ENCODE data around the gene GFRA1.
"Not testable (repeated sequence)": the region's sequence is repeated elsewhere in the genome, so short reads cannot be mapped to it uniquely, and the experiment has no call there.

GFRA1 gene

GRCh38 chr10:116049974-116050304 lies 223.1 kb downstream of the GFRA1 start:
- Mint-ChIP-seq H3K27ac (no peak overlapping the region), H3K9me3 (peaks cover 6% of the 10 kb centered on the region), H3K4me3 (no peak overlapping the region), H3K27me3 (no peaks in the 10 kb centered on the region), H3K4me1 (no peaks in the 10 kb centered on the region), H3K36me3 (no peaks in the 10 kb centered on the region)
- CTCF ChIA-PET = interaction anchor here (0.7 kb wide), 1 partner anchor 89 kb away, joined by 3 read pairs; no protein-coding TSS in a partner anchor
- no peak for DNase-seq

DNA sequence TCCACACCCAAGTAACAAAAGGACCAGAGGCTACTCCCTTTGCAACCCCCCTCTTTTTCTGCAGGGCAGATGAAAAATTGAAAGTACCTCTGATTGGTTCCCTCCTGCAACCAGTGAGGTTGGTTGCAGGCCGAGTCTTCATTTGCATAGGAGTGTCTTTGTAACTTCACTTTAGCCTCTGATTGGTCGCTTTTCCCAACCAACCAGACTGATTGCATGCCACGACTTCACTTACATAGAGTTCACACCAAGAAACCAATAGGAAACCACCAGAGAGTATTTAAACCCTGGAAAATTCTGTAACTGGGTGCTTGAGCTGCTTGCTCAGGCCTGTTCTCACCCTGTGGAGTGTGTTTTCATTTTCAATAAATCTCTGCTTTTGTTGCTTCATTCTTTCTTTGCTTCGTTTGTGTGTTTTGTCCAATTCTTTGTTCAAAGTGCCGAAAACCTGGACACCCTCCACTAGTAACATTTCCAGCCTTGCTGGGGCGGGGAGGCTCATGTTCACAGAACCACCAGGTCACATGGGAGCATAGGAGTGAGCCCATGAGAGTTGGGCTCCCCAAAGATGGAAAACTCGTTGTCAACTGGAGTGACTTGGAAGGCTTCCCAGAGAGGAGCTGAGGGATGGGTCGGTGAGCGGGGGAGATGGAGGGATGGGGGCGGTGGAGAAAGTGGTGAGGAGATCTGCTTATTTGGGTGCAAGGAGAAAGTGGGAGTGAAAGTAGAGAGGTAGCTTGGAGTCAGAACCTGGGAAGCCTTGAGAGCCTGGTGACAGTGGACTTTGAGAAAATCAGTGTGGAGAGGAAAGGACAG lies 223.6 kb downstream of the GFRA1 start:
- H3K27ac Mint-ChIP-seq = no peak overlapping the region
- CTCF ChIA-PET = interaction anchor here (0.7 kb wide), 1 partner anchor 90 kb away, joined by 3 read pairs; no protein-coding TSS in a partner anchor
- DNase-seq = no peak
- peaks cover 6% of the 10 kb centered on the region for H3K9me3 Mint-ChIP-seq
- no peak overlapping the region for H3K4me3 Mint-ChIP-seq
- H3K27me3 Mint-ChIP-seq = no peaks in the 10 kb centered on the region
- H3K36me3 Mint-ChIP-seq = no peaks in the 10 kb centered on the region
- no peaks in the 10 kb centered on the region for H3K4me1 Mint-ChIP-seq

- H3K27me3 Mint-ChIP-seq = no peaks in the 10 kb centered on the region
- CTCF ChIA-PET = no interaction called here
- no peak overlapping the region for H3K4me3 Mint-ChIP-seq
- H3K4me1 Mint-ChIP-seq = no peaks in the 10 kb centered on the region
- H3K36me3 Mint-ChIP-seq = no peaks in the 10 kb centered on the region
- no peak overlapping the region for H3K27ac Mint-ChIP-seq
- H3K9me3 Mint-ChIP-seq = peaks cover 6% of the 10 kb centered on the region
- DNase-seq = no peak
These were observed 227.3 kb downstream of the GFRA1 start for GRCh38 chr10:116045366-116046356.

GRCh38 chr10:116044801-116045248 lies 228.2 kb downstream of the GFRA1 start:
- H3K27me3 Mint-ChIP-seq = no peaks in the 10 kb centered on the region
- no peak for DNase-seq
- H3K4me3 Mint-ChIP-seq = no peak overlapping the region
- peaks cover 6% of the 10 kb centered on the region for H3K9me3 Mint-ChIP-seq
- no peaks in the 10 kb centered on the region for H3K36me3 Mint-ChIP-seq
- CTCF ChIA-PET = no interaction called here
- no peaks in the 10 kb centered on the region for H3K4me1 Mint-ChIP-seq
- H3K27ac Mint-ChIP-seq = no peak overlapping the region

DNA sequence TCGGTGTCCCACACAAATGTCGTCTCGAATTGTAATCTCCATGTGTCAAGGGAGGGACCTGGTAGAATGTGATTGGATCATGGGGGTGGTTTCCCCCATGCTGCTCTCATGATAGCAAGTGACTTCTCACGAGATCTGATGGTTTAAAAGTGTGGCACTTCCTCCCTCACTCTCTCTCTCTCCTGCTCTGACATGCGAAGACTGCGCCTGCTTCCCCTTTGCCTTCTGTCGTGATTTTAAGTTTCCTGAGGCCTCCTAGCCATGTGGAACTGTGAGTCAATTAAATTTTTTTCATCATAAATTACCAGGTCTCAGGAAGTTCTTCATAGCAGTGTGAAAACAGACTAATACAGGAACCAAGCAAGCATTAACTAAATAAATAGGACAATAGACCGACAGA lies 229.1 kb downstream of the GFRA1 start:
- no peaks in the 10 kb centered on the region for H3K9me3 Mint-ChIP-seq
- no peak for DNase-seq

DNA sequence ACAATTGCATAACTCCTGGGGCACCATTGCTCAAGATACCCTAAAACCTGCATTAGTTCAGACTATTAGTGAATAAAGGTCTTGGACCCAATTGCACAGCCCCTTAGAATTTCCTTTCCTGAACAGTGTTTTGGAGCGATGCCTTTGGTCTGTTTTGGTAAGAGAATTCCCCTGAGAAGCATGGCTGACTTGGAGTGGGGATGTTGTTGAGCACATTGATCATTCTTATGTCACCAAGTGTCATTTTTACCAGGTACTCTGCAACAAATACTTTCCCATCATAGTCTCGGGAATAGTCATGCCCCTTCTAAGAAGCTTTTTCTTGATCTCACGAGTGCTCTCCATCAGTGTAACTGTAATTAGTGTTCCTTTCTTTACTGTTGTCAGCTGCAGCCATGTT lies 229.7 kb downstream of the GFRA1 start:
- H3K36me3 Mint-ChIP-seq = no peaks in the 10 kb centered on the region
- no peak overlapping the region for H3K4me3 Mint-ChIP-seq
- CTCF ChIA-PET = no interaction called here
- H3K27me3 Mint-ChIP-seq = no peaks in the 10 kb centered on the region
- no peaks in the 10 kb centered on the region for H3K4me1 Mint-ChIP-seq
- no peak for DNase-seq
- no peaks in the 10 kb centered on the region for H3K9me3 Mint-ChIP-seq
- H3K27ac Mint-ChIP-seq = no peak overlapping the region

More for the DNA sequence above, 229.1 kb downstream of the GFRA1 start:
- Mint-ChIP-seq H3K4me1 (no peaks in the 10 kb centered on the region), H3K27ac (no peak overlapping the region), H3K27me3 (no peaks in the 10 kb centered on the region), H3K4me3 (no peak overlapping the region), H3K36me3 (no peaks in the 10 kb centered on the region)
- CTCF ChIA-PET = no interaction called here

- H3K9me3 Mint-ChIP-seq = peaks cover 2% of the 10 kb centered on the region
- H3K36me3 Mint-ChIP-seq = no peaks in the 10 kb centered on the region
- no peaks in the 10 kb centered on the region for H3K4me1 Mint-ChIP-seq
- H3K27ac Mint-ChIP-seq = no peak overlapping the region
- H3K4me3 Mint-ChIP-seq = no peak overlapping the region
- CTCF ChIA-PET = no interaction called here
- no peaks in the 10 kb centered on the region for H3K27me3 Mint-ChIP-seq
- no peak for DNase-seq
These were observed 231.1 kb downstream of the GFRA1 start for GRCh38 chr10:116041948-116042347.

- no peak for DNase-seq
- CTCF ChIA-PET = no interaction called here
- H3K9me3 Mint-ChIP-seq = peaks cover 4% of the 10 kb centered on the region
- no peaks in the 10 kb centered on the region for H3K27me3 Mint-ChIP-seq
- H3K27ac Mint-ChIP-seq = no peak overlapping the region
- H3K36me3 Mint-ChIP-seq = no peaks in the 10 kb centered on the region
- no peak overlapping the region for H3K4me3 Mint-ChIP-seq
- H3K4me1 Mint-ChIP-seq = no peaks in the 10 kb centered on the region
These were observed 233.4 kb downstream of the GFRA1 start for GRCh38 chr10:116039612-116040011.

- H3K9me3 Mint-ChIP-seq = peaks cover 10% of the 10 kb centered on the region
- no peak overlapping the region for H3K4me3 Mint-ChIP-seq
- no peak overlapping the region for H3K27ac Mint-ChIP-seq
- no peaks in the 10 kb centered on the region for H3K36me3 Mint-ChIP-seq
- DNase-seq = no peak
- H3K27me3 Mint-ChIP-seq = no peaks in the 10 kb centered on the region
- CTCF ChIA-PET = no interaction called here
- H3K4me1 Mint-ChIP-seq = no peaks in the 10 kb centered on the region
These were observed 234.7 kb downstream of the GFRA1 start for GRCh38 chr10:116038259-116038658.

DNA sequence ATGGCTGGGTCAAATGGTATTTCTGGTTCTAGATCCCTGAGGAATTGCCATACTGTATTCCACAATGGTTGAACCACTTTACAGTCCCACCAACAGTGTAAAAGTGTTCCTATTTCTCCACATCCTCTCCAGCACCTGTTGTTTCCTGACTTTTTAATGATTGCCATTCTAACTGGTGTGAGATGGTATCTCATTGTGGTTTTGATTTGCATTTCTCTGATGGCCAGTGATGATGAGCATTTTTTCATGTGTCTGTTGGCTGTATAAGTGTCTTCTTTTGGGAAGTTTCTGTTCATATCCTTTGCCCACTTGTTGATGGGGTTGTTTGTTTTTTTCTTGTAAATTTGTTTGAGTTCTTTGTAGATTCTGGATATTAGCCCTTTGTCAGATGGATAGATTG lies 237.6 kb downstream of the GFRA1 start:
- H3K4me1 Mint-ChIP-seq, DNase-seq, H3K27ac Mint-ChIP-seq, H3K36me3 Mint-ChIP-seq, H3K4me3 Mint-ChIP-seq, H3K27me3 Mint-ChIP-seq, CTCF ChIA-PET: not testable (repeated sequence)
- H3K9me3 Mint-ChIP-seq = peaks cover 20% of the 10 kb centered on the region

- CTCF ChIA-PET = no interaction called here
These were observed 242.4 kb downstream of the GFRA1 start for GRCh38 chr10:116030576-116030975.

GRCh38 chr10:116029826-116030225 lies 243.2 kb downstream of the GFRA1 start:
- no peak for DNase-seq
- Mint-ChIP-seq H3K4me3 (no peak overlapping the region), H3K27me3 (no peaks in the 10 kb centered on the region), H3K27ac (no peak overlapping the region), H3K4me1 (no peaks in the 10 kb centered on the region), H3K9me3 (peaks cover 28% of the 10 kb centered on the region), H3K36me3 (no peaks in the 10 kb centered on the region)
- CTCF ChIA-PET = no interaction called here

More at GRCh38 chr10:116030576-116030975, 242.4 kb downstream of the GFRA1 start:
- Mint-ChIP-seq H3K36me3 (no peaks in the 10 kb centered on the region), H3K27ac (no peak overlapping the region), H3K27me3 (no peaks in the 10 kb centered on the region), H3K4me3 (no peak overlapping the region), H3K4me1 (no peaks in the 10 kb centered on the region), H3K9me3 (peaks cover 30% of the 10 kb centered on the region)
- no peak for DNase-seq

DNA sequence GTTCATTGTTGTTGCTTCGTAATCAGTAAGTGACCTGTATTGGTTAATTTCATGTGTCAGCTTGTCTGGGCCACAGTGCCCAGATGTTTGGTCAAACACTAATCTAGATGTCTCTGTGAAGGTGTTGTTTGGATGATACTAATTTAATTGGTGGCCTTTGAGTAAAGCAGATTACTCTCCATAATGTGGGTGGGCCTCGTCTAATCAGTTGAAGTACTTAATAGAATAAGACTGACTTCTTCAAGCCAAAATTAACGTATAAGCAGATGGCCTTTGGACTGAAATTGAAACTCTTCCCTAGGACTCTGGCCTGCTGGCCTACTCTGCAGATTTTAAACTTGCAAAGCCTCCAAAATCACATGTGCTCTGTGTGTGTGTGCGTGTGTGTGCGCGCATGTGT lies 245.7 kb downstream of the GFRA1 start:
- H3K4me3 Mint-ChIP-seq = no peak overlapping the region
- no peaks in the 10 kb centered on the region for H3K27me3 Mint-ChIP-seq

GRCh38 chr10:116026725-116027124 lies 246.3 kb downstream of the GFRA1 start:
- H3K9me3 Mint-ChIP-seq = peaks cover 15% of the 10 kb centered on the region
- DNase-seq = no peak
- H3K36me3 Mint-ChIP-seq = no peaks in the 10 kb centered on the region
- no peaks in the 10 kb centered on the region for H3K4me1 Mint-ChIP-seq
- H3K27ac Mint-ChIP-seq = no peak overlapping the region
- H3K4me3 Mint-ChIP-seq = no peak overlapping the region
- no peaks in the 10 kb centered on the region for H3K27me3 Mint-ChIP-seq
- CTCF ChIA-PET = no interaction called here

More for the DNA sequence above, 245.7 kb downstream of the GFRA1 start:
- Mint-ChIP-seq H3K27ac (no peak overlapping the region), H3K4me1 (no peaks in the 10 kb centered on the region), H3K9me3 (peaks cover 17% of the 10 kb centered on the region), H3K36me3 (no peaks in the 10 kb centered on the region)
- no peak for DNase-seq
- CTCF ChIA-PET = no interaction called here
